Activated CD4-positive, alpha-beta T cell treated with anti-CD3 and anti-CD28 coated beads, Interleukin-2, Interleukin-6, amounts not matched to agents 100 ng/mL and 50 ng/mL, durations not matched to agents 16 hours and 8 hours (primary cell): ENCODE results near the gene ZNF646.
A peak's percentile ranks its signal among the peaks of the same experiment; 100 is the strongest.
"Not testable (repeated sequence)": the region's sequence is repeated elsewhere in the genome, so short reads cannot be mapped to it uniquely, and the experiment has no call there.

Experiments used
- DNase-seq: peaks from one replicate; pipeline ENCODE4 v3.0.0-alpha.2; 2020

The ZNF646 gene

GRCh38 chr16:31085873-31086628, 11.8 kb downstream of the ZNF646 start:
- DNase-seq: no peak

DNA sequence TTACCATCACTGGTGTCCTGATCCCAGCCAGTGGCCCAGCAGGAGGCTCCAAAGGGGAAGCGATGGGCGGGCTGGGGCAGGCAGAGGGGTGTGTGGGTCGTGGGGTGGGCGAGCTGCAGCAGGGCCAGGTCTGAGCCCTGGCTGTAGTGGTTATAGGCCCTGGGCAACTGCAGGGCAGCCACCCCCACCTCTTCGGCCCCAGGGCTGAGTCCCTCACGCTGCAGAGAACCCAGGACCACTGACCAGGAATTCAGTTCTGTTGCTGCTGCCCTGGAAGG, 12.3 kb downstream of the ZNF646 start:
- DNase-seq: no peak

GRCh38 chr16:31087481-31087880, 13.3 kb downstream of the ZNF646 start:
- DNase-seq: no peak

DNA sequence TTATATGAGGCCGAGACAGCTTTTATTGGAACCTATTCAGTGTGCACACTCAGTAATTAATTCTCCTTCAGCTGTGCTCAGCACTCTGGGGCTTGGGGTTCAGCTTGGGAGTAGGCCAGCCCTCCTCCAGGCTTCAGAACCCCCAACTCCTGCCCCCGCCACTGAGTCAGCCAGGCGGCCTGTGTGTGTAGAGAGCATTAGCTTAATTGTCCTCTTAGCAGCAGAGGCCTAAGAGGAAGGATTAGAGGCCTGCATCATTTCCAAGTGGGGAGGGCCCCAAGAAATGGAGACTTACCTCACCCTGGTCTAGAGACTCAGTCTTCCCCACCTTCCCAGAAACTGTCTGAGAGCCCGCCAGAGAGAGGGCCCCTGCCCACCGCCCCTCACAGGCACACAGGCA, 13.7 kb downstream of the ZNF646 start:
- DNase-seq: no peak

DNA sequence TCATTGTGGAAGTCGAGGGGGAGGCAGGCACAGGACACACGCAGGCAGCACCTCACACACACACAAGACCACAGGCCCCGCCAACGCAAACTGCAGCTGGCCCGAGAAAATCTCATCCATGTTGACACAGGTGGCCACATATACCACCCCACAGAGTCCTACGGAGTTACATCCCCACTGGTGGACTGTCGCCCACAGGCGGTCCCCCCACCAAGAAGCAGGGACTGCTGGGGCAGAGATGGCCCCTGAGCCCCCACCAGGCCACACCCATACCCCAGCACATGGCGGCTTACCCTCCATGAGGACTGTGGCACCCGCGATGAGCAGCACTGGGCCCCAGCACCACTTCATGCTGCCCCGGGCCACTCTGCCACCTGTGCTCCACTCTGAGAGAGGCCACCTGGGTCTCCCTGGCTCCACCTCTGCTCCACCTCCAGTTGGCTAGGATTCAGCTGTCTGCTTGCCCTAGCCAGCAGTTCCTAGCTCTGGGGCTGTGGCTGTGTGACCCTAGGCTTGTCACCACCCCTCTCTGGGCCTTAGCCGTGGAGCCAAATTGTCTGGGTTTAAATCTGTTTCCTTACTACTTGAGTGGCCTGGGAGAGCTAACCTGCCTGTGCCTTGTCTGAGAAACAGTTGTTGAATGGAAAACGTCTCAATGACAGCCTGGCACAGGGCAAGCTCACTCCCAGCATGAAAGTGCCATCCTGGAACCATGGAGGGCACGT, 14.4 kb downstream of the ZNF646 start, which contains the start of gene PRSS53:
Gene PRSS53, minus strand, starts transcription at position 485 of the 725 bp plus-strand sequence. Its CDS starts 134 bp downstream, at position 351.
- no peak for DNase-seq

GRCh38 chr16:31089199-31089598, 15.0 kb downstream of the ZNF646 start:
- no peak for DNase-seq

DNA sequence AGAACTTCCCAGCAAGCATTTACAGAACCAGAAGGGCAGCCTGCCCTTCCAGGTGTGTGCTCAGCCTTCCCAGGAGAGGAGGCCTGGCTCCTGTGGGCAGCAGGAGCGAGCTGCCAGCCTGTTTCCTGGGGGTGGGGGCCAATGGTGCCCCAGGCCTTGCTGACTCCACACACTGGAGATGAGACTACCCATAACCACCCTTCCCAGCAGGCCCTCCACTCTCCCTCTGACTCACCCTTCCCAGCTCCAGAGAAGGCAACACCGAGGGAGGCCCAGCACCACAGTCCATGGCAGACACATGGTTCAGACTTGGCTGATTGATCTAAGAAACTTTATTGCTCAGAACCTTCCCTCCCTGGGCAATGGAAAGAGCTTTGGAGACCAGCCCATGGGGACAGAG, 16.3 kb downstream of the ZNF646 start:
- no peak for DNase-seq

GRCh38 chr16:31092330-31092729, 18.1 kb downstream of the ZNF646 start:
- no peak for DNase-seq

GRCh38 chr16:31093132-31093703, 19.0 kb downstream of the ZNF646 start:
- DNase-seq: no peak

- no peak for DNase-seq
These were observed 19.8 kb downstream of the ZNF646 start for GRCh38 chr16:31094088-31094423.

DNA sequence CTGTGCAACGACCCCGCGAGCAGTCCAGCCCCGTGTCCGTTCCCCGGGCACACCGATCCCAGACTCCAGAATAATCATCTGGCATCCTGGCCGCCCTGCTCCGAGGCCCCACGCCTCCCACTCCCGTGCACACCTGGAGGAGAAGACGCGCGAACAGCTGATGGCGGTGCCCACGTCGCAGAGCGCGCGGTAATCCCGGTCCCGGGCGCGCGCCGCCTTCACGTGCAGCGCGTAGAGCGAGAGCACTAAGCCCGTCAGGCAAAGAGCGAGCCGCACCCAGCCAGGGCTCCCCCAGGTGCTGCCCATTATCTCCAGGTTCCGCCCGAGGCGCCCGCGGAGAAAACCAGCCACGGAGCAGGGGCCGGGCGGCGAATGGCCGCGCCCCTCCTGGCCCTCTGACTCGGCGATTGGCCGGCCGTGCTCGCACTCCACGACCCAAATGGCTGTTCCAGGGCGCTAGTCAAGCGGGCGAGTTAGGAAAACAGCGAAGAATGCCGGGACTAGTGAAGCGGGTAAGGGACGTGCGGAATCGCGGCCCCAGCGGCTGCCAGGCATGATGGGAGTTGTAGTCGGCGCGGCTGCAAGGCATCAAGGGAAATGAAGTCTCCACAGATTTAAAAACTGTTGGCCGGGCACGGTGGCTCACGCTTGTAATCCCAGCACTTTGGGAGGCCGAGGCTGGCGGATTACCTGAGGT, 20.4 kb downstream of the ZNF646 start, which contains the start of gene VKORC1:
Gene VKORC1, minus strand, starts transcription at position 374 of the 697 bp plus-strand sequence. Its CDS starts 68 bp downstream, at position 306.
- DNase-seq: peak; percentile 96

DNA sequence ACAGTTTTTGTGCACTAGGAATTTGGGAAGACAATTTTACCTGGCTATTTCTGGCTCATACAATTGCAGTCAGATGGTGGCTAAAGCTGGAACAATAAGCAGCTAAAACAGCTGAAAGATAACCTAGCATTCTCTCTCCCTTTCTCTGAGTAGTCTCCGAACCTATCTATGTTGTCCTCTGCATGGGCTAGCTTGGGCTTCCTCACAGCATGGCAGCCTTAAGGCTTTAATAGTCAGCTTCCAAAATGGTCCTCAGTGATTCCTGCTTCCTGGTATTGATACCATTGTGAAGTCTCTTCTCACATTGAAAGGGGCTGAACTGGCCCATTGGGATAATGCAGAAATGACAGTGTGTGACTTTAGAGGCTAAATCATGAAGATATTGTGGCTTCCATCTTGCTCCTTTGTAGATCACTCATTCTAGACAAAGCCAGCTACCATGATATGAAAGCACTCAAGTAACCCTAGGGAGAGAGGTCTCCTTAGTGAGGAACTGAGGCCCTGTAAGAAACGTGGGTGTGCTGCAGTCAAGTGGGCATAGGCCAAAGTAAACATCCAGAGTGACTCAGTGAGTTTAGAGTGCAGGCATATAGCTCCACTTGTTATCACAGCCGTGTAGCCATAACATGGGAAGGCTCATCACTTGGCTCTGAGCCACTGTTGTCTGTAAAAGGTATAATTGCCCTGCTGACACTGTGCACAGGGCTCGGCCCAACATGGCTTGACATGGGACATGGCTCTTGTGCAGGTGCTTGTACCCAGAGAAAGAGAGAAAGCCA, 25.8 kb downstream of the ZNF646 start:
- no peak for DNase-seq

- not testable (repeated sequence) for DNase-seq
These were observed 26.8 kb downstream of the ZNF646 start for GRCh38 chr16:31100876-31101641.

DNA sequence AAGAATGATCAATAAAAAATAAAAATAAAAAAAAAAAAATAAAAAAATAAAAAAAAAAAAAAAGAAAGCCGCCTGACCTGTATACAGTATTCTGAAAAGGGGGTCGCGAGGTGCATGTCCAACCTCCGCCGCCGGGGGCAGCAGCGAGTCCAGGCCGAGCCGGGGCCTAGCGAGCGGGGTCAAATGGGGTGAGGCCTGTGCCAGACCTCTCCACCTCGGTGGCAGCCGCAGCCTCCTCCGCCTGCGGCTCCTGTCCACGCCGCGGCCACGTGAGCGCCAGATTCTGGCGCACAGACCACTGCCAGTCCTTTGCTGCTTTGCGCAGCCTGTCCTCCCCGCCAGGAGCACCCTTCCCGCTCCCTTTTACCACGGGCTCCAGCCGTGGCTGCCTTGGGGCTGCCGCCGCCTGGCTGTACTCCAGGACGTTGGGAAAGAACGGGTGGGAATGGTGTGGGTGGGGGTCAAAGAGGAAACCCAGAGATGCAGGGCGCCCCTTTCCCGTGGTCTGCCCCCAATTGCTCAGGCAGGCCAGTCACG, 31.5 kb downstream of the ZNF646 start:
- DNase-seq: peak; percentile 90

DNA sequence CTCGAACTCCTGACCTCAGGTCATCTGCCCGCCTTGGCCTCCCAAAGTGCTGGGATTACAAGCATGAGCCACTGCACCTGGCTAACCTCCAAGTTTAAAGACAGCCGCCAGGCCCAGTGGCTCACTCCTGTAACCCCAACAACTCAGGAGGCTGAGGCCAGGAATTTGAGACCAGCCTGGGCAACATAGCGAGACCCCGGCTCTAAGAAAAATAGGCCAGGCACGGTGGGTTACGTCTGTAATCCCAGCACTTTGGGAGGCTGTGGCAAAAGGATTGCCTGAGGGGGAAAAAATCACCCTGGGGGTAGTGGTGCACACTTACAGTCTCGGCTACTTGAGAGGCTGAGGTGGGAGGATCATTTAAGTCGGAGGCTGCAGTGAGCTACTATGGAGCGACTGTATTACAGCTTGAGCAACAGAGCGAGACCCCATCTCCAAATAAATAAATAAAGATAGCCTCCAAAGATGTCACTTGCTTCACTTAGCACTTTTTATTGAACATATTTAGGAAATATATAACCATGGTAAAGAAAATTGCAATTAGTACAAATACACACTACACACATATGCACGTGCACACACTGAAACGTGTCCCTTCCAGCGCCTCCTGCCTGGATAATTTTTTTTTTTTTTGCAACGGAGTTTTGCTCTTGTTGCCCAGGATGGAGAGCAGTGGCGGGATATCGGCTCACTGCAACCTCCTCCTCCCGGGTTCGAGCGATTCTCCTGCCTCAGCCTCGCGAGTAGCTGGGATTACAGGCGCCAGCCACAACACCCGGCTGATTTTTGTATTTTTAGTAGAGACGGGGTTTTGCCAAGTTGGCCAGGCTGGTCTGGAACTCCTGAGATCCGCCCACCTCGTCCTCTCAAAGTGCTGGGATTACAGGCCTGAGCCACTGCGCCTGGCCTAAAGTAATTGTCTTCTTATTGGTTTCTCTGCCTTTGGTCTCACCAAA, 32.6 kb downstream of the ZNF646 start:
- DNase-seq: no peak

- peak; percentile 67 for DNase-seq
These were observed 33.2 kb downstream of the ZNF646 start for GRCh38 chr16:31107465-31107867.

DNA sequence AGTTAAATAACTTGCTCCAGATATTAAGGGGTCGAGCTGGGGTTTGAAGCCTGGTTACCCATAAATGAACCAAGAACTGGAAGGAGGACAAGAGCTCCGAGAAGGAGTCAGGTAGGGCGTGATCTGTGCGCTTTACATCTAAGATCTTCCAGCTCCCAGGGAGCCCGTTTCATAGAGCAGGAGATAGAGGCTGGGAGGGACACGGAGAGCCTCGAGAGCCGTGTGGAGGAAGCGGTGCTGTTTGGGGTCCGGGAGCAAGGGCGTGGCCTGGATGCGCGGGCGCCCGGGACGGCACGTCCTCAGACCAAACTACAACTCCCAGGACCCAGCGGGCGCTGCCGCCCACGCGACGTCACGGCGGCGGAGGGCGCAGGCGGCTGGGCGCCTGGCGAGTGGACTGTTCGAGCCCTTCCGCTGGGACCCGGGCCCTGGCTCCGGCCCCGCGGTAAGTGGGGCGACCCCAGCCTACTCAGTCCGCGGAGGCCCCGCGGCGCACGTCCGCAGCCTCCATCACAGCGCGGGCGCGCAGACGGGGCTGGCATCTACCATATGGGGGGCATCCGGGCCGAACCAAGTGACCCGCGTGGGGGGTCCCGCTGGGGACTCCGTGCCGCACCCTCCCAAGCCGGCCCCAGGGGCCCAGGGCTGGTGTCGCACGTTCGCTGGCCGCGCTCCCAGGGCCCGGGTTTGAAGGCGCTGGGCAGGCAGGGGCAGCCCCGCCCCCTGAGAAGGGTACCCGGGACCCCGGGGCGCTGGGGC, 34.0 kb downstream of the ZNF646 start, which contains the start of gene BCKDK:
Gene BCKDK, plus strand, starts transcription at position 352 of the 759 bp plus-strand sequence. CDS start 838 bp downstream, outside the sequence.
- DNase-seq: peak; percentile 89

- DNase-seq: no peak
These were observed 34.8 kb downstream of the ZNF646 start for GRCh38 chr16:31108794-31109558.

DNA sequence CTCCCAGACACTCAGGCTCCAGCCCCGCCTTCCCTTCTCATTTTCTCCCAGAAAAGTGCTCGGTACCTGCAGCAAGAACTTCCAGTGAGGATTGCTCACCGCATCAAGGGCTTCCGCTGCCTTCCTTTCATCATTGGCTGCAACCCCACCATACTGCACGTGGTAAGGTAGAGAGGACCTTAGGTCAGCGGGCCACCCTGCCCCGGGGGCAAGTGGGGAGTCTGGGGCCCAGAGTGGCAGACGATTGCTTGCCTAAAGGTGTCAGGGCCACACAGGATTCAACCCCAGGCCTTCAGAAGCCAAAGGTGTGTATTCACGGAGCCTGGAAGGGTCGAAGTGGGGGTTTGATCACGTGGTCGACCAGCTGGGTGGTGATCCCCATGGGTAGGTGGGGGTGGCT, 35.4 kb downstream of the ZNF646 start:
- DNase-seq: no peak
